ENCODE measurements around the gene CRIM1. TPM values are rescaled to one million over a fixed set of nuclear protein-coding genes. Genes with fewer than 3 reads are reported as not detected.

CRIM1 gene
- total RNA-seq, 2 donors from 2014 or later = 26.7 to 26.9 TPM

- Mint-ChIP-seq H3K36me3 (ENCODE audit: low read depth) (no peaks in the 10 kb centered on the region), H3K4me1 (peaks cover 49% of the 10 kb centered on the region), H3K4me3 (peak overlapping the region; percentile 89), H3K9me3 (no peaks in the 10 kb centered on the region), H3K27me3 (ENCODE audit: insufficient read depth) (peaks cover 14% of the 10 kb centered on the region), H3K27ac (no peak overlapping the region)
- H3K27ac ChIP-seq (ENCODE audit: low read depth, low read length) = no peak overlapping the region
- peak overlapping the region; percentile 24 for H3K9ac ChIP-seq (ENCODE audit: extremely low read depth, low read length, poor library complexity, severe bottlenecking)
- peaks cover 10% of the 10 kb centered on the region for H3K27me3 ChIP-seq (ENCODE audit: control insufficient read depth, insufficient read depth, low read length, poor library complexity, severe bottlenecking)
- H3K9me3 ChIP-seq (ENCODE audit: control insufficient read depth, low read length) = no peaks in the 10 kb centered on the region
- WGBS, 2 experiments (ENCODE audit: insufficient coverage in 1 of 2, insufficient read length in 1 of 2) = 17% methylated on average over 8 to 11 of the region's 11 CpGs
- H3K4me3 ChIP-seq (ENCODE audit: low read length) = peak overlapping the region; percentile 86
- no peaks in the 10 kb centered on the region for H3K36me3 ChIP-seq (ENCODE audit: control insufficient read depth, insufficient read depth, low read length)
- TF ChIP-seq CTCF (conservative IDR thresholded peaks at IDR 0.05) = no peak
- no peak for DNase-seq
- H3K4me1 ChIP-seq (ENCODE audit: control insufficient read depth, insufficient read depth, low read length) = peaks cover 3% of the 10 kb centered on the region
Measured at GRCh38 chr2:36354811-36355150, 797 bp upstream of the CRIM1 start.

- peak overlapping the region; percentile 40 for H3K27ac ChIP-seq (ENCODE audit: low read depth, low read length)
- peak overlapping the region; percentile 89 for H3K4me3 Mint-ChIP-seq
Measured at GRCh38 chr2:36355890-36356297, 316 bp downstream of the CRIM1 start.

GRCh38 chr2:36356298-36356989 lies 866 bp downstream of the CRIM1 start:
- DNase-seq = peak; percentile 82
- H3K4me3 ChIP-seq (ENCODE audit: low read length) = peak overlapping the region; percentile 92
- Mint-ChIP-seq H3K4me1 (peaks cover 56% of the 10 kb centered on the region), H3K9me3 (no peaks in the 10 kb centered on the region), H3K36me3 (ENCODE audit: low read depth) (no peaks in the 10 kb centered on the region), H3K27ac (peak overlapping the region; percentile 74), H3K4me3 (peak overlapping the region; percentile 89), H3K27me3 (ENCODE audit: insufficient read depth) (peaks cover 14% of the 10 kb centered on the region)
- no peak overlapping the region for H3K27ac ChIP-seq (ENCODE audit: low read depth, low read length)
- peak overlapping the region; percentile 66 for H3K9ac ChIP-seq (ENCODE audit: extremely low read depth, low read length, poor library complexity, severe bottlenecking)
- H3K27me3 ChIP-seq (ENCODE audit: control insufficient read depth, insufficient read depth, low read length, poor library complexity, severe bottlenecking) = peaks cover 10% of the 10 kb centered on the region
- no peak for TF ChIP-seq CTCF (conservative IDR thresholded peaks at IDR 0.05)
- WGBS, 2 experiments (ENCODE audit: insufficient coverage in 1 of 2, insufficient read length in 1 of 2) = 0% methylated on average over 1 to 73 of the region's 74 CpGs
- no peaks in the 10 kb centered on the region for H3K9me3 ChIP-seq (ENCODE audit: control insufficient read depth, low read length)
- H3K4me1 ChIP-seq (ENCODE audit: control insufficient read depth, insufficient read depth, low read length) = peaks cover 3% of the 10 kb centered on the region
- no peaks in the 10 kb centered on the region for H3K36me3 ChIP-seq (ENCODE audit: control insufficient read depth, insufficient read depth, low read length)

More at GRCh38 chr2:36355890-36356297, 316 bp downstream of the CRIM1 start:
- Mint-ChIP-seq H3K9me3 (no peaks in the 10 kb centered on the region), H3K27ac (no peak overlapping the region), H3K36me3 (ENCODE audit: low read depth) (no peaks in the 10 kb centered on the region), H3K4me1 (peaks cover 51% of the 10 kb centered on the region), H3K27me3 (ENCODE audit: insufficient read depth) (peaks cover 14% of the 10 kb centered on the region)
- Histone ChIP-seq H3K9me3 (ENCODE audit: control insufficient read depth, low read length) (no peaks in the 10 kb centered on the region), H3K9ac (ENCODE audit: extremely low read depth, low read length, poor library complexity, severe bottlenecking) (no peak overlapping the region), H3K27me3 (ENCODE audit: control insufficient read depth, insufficient read depth, low read length, poor library complexity, severe bottlenecking) (peaks cover 10% of the 10 kb centered on the region), H3K4me3 (ENCODE audit: low read length) (peak overlapping the region; percentile 92), H3K4me1 (ENCODE audit: control insufficient read depth, insufficient read depth, low read length) (peaks cover 3% of the 10 kb centered on the region), H3K36me3 (ENCODE audit: control insufficient read depth, insufficient read depth, low read length) (no peaks in the 10 kb centered on the region)
- 0% methylated on average over 47 of the region's 55 CpGs; no CpG with 5 or more reads in 1 of the 2 experiments for WGBS, 2 experiments (ENCODE audit: insufficient coverage in 1 of 2, insufficient read length in 1 of 2)
- no peak for TF ChIP-seq CTCF (conservative IDR thresholded peaks at IDR 0.05)
- DNase-seq = no peak

Measured in endodermal cell (in vitro differentiated cells).